Right renal pelvis (tissue), 4 donors: Measurements from ENCODE around the gene KRTAP4-4. TPM values are rescaled to one million over a fixed set of nuclear protein-coding genes. Genes with fewer than 3 reads are reported as not detected.

Experiments used
- DNase-seq, 4 donors: peaks; one replicate each; pipeline ENCODE4 v3.0.0-alpha.2; 2013; ENCODE audit warnings: low read depth in 4 of 4, low spot score in 3 of 4, missing footprints in 1 of 4
- polyA plus RNA-seq, 4 donors: library from polyadenylated mRNA; unstranded; fragments of 120-200 nt; gene quantifications; one replicate each; pipeline ENCODE4 v1.2.1, GENCODE V29; 2013; ENCODE audit not compliant: insufficient read length in 4 of 4

The KRTAP4-4 gene
- polyA plus RNA-seq, 4 donors: not detected

- no peak for DNase-seq
These were observed 44.3 kb downstream of the KRTAP4-4 start for GRCh38 chr17:41116297-41116696.

DNA sequence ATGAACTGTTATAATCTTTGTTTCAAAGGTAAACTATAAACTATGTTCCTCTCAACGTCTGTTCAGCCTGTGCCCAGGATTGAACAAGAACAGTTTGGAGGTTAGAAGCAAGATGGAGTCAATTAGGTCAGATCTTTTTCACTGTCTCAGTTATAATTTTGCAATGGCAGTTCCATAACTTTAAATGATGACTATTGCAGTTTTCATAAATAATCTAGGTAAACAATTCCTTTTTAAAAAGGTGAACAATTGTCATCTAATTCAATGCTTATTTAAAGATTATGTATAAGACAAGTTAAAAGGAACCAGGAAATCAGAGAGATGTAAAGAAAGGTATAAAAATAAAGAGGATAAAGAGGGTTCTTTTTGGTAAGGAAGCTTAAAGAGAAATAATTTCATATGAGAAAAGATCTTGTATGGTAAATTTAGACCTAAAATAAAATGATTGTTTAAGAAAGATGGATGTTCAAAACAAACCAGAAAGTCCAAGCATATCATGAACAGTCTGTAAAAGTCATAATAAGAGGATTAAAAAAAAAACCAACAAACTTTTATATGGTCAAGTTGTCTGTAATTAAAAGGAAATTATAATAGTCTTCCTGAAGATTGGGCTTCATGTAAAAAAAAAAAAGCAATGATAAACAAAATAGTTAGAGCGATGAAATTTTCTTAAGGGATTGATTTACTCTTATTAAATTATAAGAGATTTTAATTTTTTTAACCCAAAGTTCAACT is 49.2 kb downstream of the KRTAP4-4 start:
- DNase-seq: no peak

Other genes with a start within 250 kb of the KRTAP4-4 start
- gene KRT23, start 223.1 kb downstream of the KRTAP4-4 start, polyA plus RNA-seq: 1 to 10 TPM in 3 of 4 donors, under 1 TPM in 1; 0.66 to 2.4 (median 1.8) TPM
- gene KRT39, start 193.8 kb downstream of the KRTAP4-4 start, polyA plus RNA-seq: not detected
- under 1 TPM in 1 of 4 donors, not detected in 3; 0.03 TPM for gene KRT40, start 176.4 kb downstream of the KRTAP4-4 start, polyA plus RNA-seq
- not detected for gene KRTAP3-3, start 166.6 kb downstream of the KRTAP4-4 start, polyA plus RNA-seq
- not detected for gene KRTAP3-2, start 160.8 kb downstream of the KRTAP4-4 start, polyA plus RNA-seq
- gene KRTAP3-1, start 151.6 kb downstream of the KRTAP4-4 start, polyA plus RNA-seq: not detected
- not detected for gene KRTAP1-5, start 133.5 kb downstream of the KRTAP4-4 start, polyA plus RNA-seq
- gene KRTAP1-4, start 130.6 kb downstream of the KRTAP4-4 start, polyA plus RNA-seq: not detected
- not detected for gene KRTAP1-3, start 125.9 kb downstream of the KRTAP4-4 start, polyA plus RNA-seq
- not detected for gene KRTAP1-1, start 119.3 kb downstream of the KRTAP4-4 start, polyA plus RNA-seq
- gene KRTAP2-1, start 113.4 kb downstream of the KRTAP4-4 start, polyA plus RNA-seq: not detected
- gene KRTAP2-2, start 105.5 kb downstream of the KRTAP4-4 start, polyA plus RNA-seq: not detected
- not detected for gene KRTAP2-3, start 100.6 kb downstream of the KRTAP4-4 start, polyA plus RNA-seq
- not detected for gene KRTAP2-4, start 94.9 kb downstream of the KRTAP4-4 start, polyA plus RNA-seq
- gene KRTAP4-7, start 76.6 kb downstream of the KRTAP4-4 start, polyA plus RNA-seq: not detected
- not detected for gene KRTAP4-8, start 62.6 kb downstream of the KRTAP4-4 start, polyA plus RNA-seq
- not detected for gene KRTAP4-16, start 58.5 kb downstream of the KRTAP4-4 start, polyA plus RNA-seq
- gene KRTAP4-9, start 55.4 kb downstream of the KRTAP4-4 start, polyA plus RNA-seq: not detected
- not detected for gene KRTAP4-11, start 42.4 kb downstream of the KRTAP4-4 start, polyA plus RNA-seq
- gene KRTAP4-12, start 36.6 kb downstream of the KRTAP4-4 start, polyA plus RNA-seq: not detected
- gene KRTAP4-6, start 20.2 kb downstream of the KRTAP4-4 start, polyA plus RNA-seq: not detected
- not detected for gene KRTAP4-5, start 10.9 kb downstream of the KRTAP4-4 start, polyA plus RNA-seq
- not detected for gene KRTAP4-3, start 7.5 kb upstream of the KRTAP4-4 start, polyA plus RNA-seq
- not detected for gene KRTAP4-2, start 17.5 kb upstream of the KRTAP4-4 start, polyA plus RNA-seq
- not detected for gene KRTAP4-1, start 24.2 kb upstream of the KRTAP4-4 start, polyA plus RNA-seq
- not detected for gene KRTAP9-1, start 29.1 kb upstream of the KRTAP4-4 start, polyA plus RNA-seq
- gene KRTAP9-2, start 65.9 kb upstream of the KRTAP4-4 start, polyA plus RNA-seq: not detected
- gene KRTAP9-3, start 71.7 kb upstream of the KRTAP4-4 start, polyA plus RNA-seq: not detected
- not detected for gene KRTAP9-8, start 77.3 kb upstream of the KRTAP4-4 start, polyA plus RNA-seq
- gene KRTAP9-4, start 88.9 kb upstream of the KRTAP4-4 start, polyA plus RNA-seq: not detected
- not detected for gene KRTAP9-9, start 94.6 kb upstream of the KRTAP4-4 start, polyA plus RNA-seq
- under 1 TPM in 1 of 4 donors, not detected in 3; 0.05 TPM for gene KRTAP9-6, start 104.6 kb upstream of the KRTAP4-4 start, polyA plus RNA-seq
- not detected for gene KRTAP9-7, start 115.0 kb upstream of the KRTAP4-4 start, polyA plus RNA-seq
- not detected for gene KRTAP29-1, start 142.1 kb upstream of the KRTAP4-4 start, polyA plus RNA-seq
- gene KRTAP16-1, start 148.6 kb upstream of the KRTAP4-4 start, polyA plus RNA-seq: not detected
- gene KRTAP17-1, start 155.0 kb upstream of the KRTAP4-4 start, polyA plus RNA-seq: not detected
- not detected for gene KRT33A, start 190.1 kb upstream of the KRTAP4-4 start, polyA plus RNA-seq
- gene KRT33B, start 209.1 kb upstream of the KRTAP4-4 start, polyA plus RNA-seq: under 1 TPM in 1 of 4 donors, not detected in 3; 0.03 TPM
- gene KRT34, start 221.6 kb upstream of the KRTAP4-4 start, polyA plus RNA-seq: not detected
- not detected for gene KRT31, start 236.9 kb upstream of the KRTAP4-4 start, polyA plus RNA-seq